NCI-H146 treated with DMSO at 0.1 percent for 48 hours (cell line): ENCODE measurements around the gene LGALS13.

Experiments
- DNase-seq: peaks from one replicate; lab custom pipeline; 2025; ENCODE audit not compliant: unreplicated experiment; lab: John Stamatoyannopoulos, UW

The LGALS13 gene

GRCh38 chr19:39613597-39613996 is 11.3 kb downstream of the LGALS13 start:
- DNase-seq, result no peak

GRCh38 chr19:39617745-39618144 is 15.4 kb downstream of the LGALS13 start:
- no peak for DNase-seq

- DNase-seq, result no peak
These were observed 21.6 kb downstream of the LGALS13 start for GRCh38 chr19:39623946-39624345.

GRCh38 chr19:39627631-39628030 is 25.3 kb downstream of the LGALS13 start:
- DNase-seq, result peak; percentile 12

- no peak for DNase-seq
These were observed 28.9 kb downstream of the LGALS13 start for GRCh38 chr19:39631178-39631577.

GRCh38 chr19:39631626-39632025 is 29.3 kb downstream of the LGALS13 start:
- DNase-seq, result no peak

- DNase-seq, result no peak
These were observed 35.6 kb downstream of the LGALS13 start for GRCh38 chr19:39637891-39638290.

- no peak for DNase-seq
These were observed 39.4 kb downstream of the LGALS13 start for GRCh38 chr19:39641773-39642172.

- no peak for DNase-seq
These were observed 41.3 kb downstream of the LGALS13 start for GRCh38 chr19:39643591-39643990.

- DNase-seq, result no peak
These were observed 43.6 kb downstream of the LGALS13 start for GRCh38 chr19:39645800-39646411.

- no peak for DNase-seq
These were observed 45.6 kb downstream of the LGALS13 start for GRCh38 chr19:39647918-39648317.

- DNase-seq, result no peak
These were observed 53.3 kb downstream of the LGALS13 start, which contains the start of gene LGALS16 for GRCh38 chr19:39655613-39656012. Gene LGALS16, plus strand, starts transcription at chr19:39655913. Its CDS starts 49 bp downstream, at chr19:39655962.
